ENCODE measurements around the gene RNF141.

Gene RNF141

DNA sequence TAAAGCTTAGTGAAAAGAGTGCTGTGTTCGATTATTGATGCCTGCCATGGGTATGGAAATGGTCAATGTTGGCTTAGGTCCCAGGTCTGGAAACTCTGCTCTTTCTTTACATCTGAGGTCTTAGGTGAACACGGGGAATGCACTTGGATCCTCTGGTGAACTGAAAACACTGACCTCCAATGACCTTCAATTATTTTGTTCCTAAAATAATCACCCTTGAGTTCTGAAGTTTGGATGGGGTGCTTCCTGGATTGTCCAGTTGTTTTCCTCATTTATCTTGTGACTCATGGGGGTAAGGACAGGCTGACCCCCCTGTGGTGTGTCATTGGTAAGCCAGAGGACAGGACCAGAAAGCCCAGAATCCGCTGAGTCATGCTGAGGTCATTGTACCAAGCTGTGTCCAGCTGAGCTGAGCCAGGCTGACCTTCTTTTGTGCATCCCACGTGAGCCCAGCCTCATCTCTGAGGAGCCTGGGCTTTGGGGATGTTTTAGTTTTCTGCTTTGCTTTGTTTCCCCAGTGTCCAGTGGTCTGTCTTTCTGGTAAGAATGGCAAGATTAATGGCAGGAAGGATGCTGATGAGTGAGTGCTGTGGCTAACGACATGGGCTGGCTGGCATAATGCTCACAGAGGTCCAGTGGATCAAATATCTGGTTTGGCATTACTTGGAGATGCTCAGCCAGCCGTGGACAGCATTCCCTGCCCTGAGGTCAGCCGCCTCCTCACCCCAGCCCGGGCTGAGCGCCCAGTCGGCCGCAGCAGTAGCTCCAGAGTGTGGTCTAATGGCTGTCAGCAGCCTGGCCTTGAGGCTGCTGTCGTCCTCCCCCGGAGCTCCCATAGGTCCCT, 50.4 kb downstream of the RNF141 start:
- no peak overlapping the region for H3K4me3 ChIP-seq (replicated peaks; ENCODE audit: low read depth, low read length)
- TF ChIP-seq, protein P1, sequence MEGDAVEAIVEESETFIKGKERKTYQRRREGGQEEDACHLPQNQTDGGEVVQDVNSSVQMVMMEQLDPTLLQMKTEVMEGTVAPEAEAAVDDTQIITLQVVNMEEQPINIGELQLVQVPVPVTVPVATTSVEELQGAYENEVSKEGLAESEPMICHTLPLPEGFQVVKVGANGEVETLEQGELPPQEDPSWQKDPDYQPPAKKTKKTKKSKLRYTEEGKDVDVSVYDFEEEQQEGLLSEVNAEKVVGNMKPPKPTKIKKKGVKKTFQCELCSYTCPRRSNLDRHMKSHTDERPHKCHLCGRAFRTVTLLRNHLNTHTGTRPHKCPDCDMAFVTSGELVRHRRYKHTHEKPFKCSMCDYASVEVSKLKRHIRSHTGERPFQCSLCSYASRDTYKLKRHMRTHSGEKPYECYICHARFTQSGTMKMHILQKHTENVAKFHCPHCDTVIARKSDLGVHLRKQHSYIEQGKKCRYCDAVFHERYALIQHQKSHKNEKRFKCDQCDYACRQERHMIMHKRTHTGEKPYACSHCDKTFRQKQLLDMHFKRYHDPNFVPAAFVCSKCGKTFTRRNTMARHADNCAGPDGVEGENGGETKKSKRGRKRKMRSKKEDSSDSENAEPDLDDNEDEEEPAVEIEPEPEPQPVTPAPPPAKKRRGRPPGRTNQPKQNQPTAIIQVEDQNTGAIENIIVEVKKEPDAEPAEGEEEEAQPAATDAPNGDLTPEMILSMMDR (IDR thresholded peaks at IDR 0.05; ENCODE audit: low read depth, low read length, missing control alignments), result no peak
- DNase-seq (ENCODE audit: extremely low read depth, low read depth), result peak; percentile 83

DNA sequence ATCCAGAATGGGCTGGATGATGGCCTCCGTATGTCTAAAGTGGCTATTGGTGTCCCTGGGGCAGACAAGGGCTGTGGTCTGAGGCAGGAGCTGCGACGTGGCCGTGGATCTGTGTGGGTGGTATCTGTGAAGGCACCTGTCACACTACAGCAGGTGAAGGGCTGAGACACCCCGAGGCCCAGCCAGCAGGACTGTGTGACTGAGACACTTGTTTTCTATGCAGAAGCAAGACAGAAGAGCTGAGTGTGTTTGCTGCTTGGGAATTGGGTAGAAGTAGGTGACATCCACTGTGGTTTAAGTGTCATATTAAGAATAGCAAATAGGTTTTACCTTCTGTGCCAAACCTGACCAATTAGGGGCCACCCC, 51.0 kb downstream of the RNF141 start:
- no peak overlapping the region for H3K4me3 ChIP-seq (replicated peaks; ENCODE audit: low read depth, low read length)
- TF ChIP-seq, protein P1 (IDR thresholded peaks at IDR 0.05; ENCODE audit: low read depth, low read length, missing control alignments), result no peak
- no peak for DNase-seq (ENCODE audit: extremely low read depth, low read depth)

DNA sequence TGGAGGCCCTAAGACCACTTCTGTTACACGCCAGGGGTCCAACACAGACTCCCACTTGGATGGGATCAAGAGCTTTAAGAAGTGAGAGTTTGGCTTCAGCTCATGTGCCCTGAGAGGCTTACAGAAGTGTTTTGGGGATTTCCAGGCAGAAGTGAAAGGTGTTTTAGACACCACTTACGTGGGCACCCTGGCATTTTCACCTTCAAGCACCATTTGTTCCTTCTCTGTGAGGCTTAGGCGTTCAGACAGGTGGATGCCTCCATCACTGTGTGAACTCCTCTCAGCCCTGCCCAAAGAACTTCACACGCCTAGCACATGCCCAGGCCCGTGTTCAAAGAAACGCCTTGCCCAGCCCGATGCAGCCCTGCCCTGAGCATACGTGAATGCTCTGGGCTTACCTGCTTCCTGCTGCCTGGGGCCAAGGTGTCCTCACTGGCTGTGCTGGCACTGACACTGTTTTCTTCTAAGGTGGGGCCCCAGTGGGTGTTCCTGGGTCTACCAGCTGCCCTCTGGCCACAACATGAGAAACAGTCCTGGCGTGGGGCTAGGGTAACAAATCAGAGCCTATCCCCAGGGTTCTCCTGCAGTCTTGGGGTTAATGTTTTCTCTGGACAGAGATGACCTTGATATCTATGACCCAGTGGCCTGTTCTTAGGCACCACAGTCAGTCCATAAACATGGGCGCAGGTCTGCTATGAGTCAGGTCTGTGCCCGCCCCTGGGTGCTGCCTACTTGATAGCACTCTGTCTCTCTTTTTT, 51.9 kb downstream of the RNF141 start:
- no peak for DNase-seq (ENCODE audit: extremely low read depth, low read depth)
- TF ChIP-seq, protein P1 (IDR thresholded peaks at IDR 0.05; ENCODE audit: low read depth, low read length, missing control alignments), result no peak
- no peak overlapping the region for H3K4me3 ChIP-seq (replicated peaks; ENCODE audit: low read depth, low read length)

DNA sequence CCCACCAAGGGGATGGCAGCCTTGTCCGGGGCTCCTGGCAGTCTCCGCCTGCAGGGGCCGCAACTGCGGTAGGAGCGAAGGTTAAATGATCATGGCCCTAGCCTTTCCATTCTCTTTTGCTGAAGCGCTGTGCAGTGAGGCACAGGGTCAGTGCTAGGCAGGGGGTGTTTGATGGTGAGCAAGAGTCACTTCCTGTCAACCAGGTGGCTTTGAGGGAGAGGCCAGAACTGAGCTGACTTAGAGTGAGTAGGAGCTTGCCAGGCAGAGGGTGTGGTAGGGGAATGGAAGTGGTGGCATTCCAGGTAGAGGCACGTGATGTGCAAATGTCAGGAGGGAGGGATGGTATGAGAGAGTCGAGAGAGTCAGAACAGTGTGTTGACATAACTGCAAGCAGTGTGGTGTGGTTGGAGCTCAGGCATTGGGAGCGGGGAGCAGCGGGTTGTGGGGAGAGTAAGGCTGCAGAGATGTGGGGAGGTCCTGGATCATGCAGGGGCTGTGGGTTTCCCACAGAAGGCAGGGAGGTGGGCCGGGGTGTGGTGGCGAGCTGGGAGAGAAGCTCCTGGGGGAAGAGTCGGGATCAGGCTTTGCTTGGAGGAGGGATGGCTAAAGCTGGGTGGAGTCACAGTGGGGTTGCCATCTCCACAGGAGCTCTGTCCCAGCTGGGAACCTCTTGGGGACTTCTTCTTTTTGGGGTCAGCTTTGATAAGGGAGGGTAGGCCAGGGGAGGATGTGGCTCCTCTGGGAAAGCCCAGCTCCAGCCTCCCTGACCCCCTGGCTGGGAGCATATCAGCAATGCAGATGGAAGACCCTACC, 52.7 kb downstream of the RNF141 start:
- no peak overlapping the region for H3K4me3 ChIP-seq (replicated peaks; ENCODE audit: low read depth, low read length)
- TF ChIP-seq, protein P1 (IDR thresholded peaks at IDR 0.05; ENCODE audit: low read depth, low read length, missing control alignments), result no peak
- DNase-seq (ENCODE audit: extremely low read depth, low read depth), result no peak

DNA sequence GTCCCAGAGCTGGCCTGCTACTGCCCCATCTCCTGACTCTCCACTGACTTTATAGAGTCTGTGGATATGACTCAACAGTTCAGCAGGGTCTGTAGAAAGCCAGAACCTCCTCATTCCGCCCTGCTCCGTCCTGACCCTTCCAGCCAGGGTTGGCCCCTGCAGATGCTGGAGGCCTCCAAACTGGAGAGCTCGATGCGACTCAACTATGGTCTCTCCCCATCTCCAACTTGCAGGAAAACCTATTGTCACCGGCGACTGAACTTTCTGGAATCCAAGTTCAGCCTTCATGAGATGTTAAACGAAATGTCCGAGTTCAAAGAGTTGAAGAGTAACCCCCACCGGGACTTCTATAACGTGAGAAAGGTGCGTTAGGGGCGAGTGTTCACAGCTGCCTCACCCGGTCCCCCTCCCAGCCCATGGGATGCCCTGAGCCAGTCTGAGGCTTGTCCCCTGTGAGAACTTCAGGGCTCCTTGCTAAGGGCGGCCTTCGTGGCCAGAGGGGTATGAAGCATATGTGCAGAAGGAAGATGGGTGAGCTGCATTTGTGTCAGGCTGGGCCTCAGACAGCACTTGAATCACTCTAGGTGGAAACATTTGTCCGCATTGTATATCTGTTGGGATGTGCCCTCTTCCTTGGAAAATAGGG, 53.9 kb downstream of the RNF141 start:
- no peak for DNase-seq (ENCODE audit: extremely low read depth, low read depth)
- H3K4me3 ChIP-seq (replicated peaks; ENCODE audit: low read depth, low read length), result no peak overlapping the region
- TF ChIP-seq, protein P1 (IDR thresholded peaks at IDR 0.05; ENCODE audit: low read depth, low read length, missing control alignments), result no peak

DNA sequence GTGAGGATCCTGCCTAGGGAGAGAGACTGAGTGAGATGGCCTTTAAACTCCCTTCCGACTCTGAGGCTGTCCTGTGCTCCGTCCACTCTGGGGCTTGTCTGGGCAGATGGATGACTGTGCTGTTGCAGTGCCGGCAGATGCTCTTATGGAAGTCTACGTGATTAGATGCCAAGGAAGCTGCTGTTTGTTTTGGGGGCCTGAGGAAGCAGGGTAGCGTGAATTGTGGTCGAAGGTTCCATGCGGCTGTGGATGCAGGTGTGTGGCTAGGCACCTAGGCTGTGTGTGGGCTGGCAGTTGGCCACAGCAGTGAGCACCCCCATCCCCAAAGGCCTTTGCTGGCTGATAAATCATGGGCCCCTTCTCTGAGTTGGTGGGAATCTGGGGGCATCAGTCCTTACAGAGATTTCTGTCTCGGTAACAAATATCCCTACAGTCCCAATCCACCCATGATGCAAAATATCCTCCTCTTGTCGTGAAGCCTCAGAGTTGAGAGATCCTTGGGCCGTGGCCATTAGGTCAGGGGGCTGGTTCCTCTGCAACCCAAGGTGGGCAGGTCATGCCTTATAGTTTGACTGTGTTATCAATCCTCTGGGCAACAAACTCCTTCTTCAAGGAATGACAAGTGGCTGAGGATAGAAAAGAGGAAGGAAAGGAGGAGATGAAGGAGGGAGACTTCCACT, 54.7 kb downstream of the RNF141 start:
- H3K4me3 ChIP-seq (replicated peaks; ENCODE audit: low read depth, low read length), result no peak overlapping the region
- TF ChIP-seq, protein P1 (IDR thresholded peaks at IDR 0.05; ENCODE audit: low read depth, low read length, missing control alignments), result no peak
- no peak for DNase-seq (ENCODE audit: extremely low read depth, low read depth)

Measured in HFF-Myc (cell line).